Measurements from ENCODE around the gene POLR1B.

DNA sequence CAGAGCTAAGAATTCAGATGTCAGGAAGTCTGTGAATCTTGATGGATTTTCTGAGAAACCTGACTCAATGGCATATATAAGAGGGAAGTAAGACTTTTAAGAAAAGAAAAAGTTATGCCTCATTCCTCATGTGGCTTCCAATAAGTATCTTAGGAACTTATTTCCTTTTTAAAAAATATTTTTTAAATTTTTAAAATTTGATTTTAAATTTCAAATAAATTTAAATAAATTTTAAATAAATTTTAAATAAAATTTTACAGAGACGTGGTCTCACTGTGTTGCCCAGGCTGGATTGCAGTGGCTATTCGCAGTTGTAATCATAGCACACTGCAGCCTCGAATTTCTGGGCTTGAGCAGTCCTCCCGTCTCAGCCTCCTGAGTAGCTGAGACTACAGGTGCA is 11.5 kb upstream of the POLR1B start:
- TF ChIP-seq EZH2phosphoT487 (IDR thresholded peaks at IDR 0.05; ENCODE audit: borderline replicate concordance, low read length) = no peak
- TF ChIP-seq, protein P1, sequence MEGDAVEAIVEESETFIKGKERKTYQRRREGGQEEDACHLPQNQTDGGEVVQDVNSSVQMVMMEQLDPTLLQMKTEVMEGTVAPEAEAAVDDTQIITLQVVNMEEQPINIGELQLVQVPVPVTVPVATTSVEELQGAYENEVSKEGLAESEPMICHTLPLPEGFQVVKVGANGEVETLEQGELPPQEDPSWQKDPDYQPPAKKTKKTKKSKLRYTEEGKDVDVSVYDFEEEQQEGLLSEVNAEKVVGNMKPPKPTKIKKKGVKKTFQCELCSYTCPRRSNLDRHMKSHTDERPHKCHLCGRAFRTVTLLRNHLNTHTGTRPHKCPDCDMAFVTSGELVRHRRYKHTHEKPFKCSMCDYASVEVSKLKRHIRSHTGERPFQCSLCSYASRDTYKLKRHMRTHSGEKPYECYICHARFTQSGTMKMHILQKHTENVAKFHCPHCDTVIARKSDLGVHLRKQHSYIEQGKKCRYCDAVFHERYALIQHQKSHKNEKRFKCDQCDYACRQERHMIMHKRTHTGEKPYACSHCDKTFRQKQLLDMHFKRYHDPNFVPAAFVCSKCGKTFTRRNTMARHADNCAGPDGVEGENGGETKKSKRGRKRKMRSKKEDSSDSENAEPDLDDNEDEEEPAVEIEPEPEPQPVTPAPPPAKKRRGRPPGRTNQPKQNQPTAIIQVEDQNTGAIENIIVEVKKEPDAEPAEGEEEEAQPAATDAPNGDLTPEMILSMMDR (conservative IDR thresholded peaks at IDR 0.05; ENCODE audit: low read depth, low read length) = no peak
